ENCODE data around the gene MFAP2. TPM values are rescaled to one million over a fixed set of nuclear protein-coding genes. Genes with fewer than 3 reads are reported as not detected.

The MFAP2 gene
- total RNA-seq, 1 experiment from 2014 or later = 0.50 TPM

- H3K4me1 Mint-ChIP-seq (ENCODE audit: low read depth, unreplicated experiment) = no peaks in the 10 kb centered on the region
- H3K27ac Mint-ChIP-seq (ENCODE audit: unreplicated experiment) = no peak overlapping the region
- no peaks in the 10 kb centered on the region for H3K36me3 Mint-ChIP-seq (ENCODE audit: insufficient read depth, unreplicated experiment)
- DNase-seq = no peak
- no peak for TF ChIP-seq CTCF (IDR thresholded peaks at IDR 0.05; ENCODE audit: unreplicated experiment)
- CTCF ChIA-PET = no interaction called here
- no TSS peak for BruUV-seq (replicated peaks)
- no peak overlapping the region for H3K4me3 Mint-ChIP-seq (ENCODE audit: low read depth, unreplicated experiment)
- H3K27me3 Mint-ChIP-seq (ENCODE audit: unreplicated experiment) = no peaks in the 10 kb centered on the region
- intact Hi-C loops (cut with micrococcal nuclease; ENCODE audit: unreplicated experiment) = no loop called here
- no peaks in the 10 kb centered on the region for H3K9me3 Mint-ChIP-seq (ENCODE audit: low read depth, unreplicated experiment)
Measured at GRCh38 chr1:16925635-16926490, 54.6 kb downstream of the MFAP2 start.

GRCh38 chr1:16924919-16925477 lies 55.4 kb downstream of the MFAP2 start:
- no peaks in the 10 kb centered on the region for H3K9me3 Mint-ChIP-seq (ENCODE audit: low read depth, unreplicated experiment)
- no peak overlapping the region for H3K27ac Mint-ChIP-seq (ENCODE audit: unreplicated experiment)
- intact Hi-C loops (cut with micrococcal nuclease; ENCODE audit: unreplicated experiment) = no loop called here
- H3K27me3 Mint-ChIP-seq (ENCODE audit: unreplicated experiment) = no peaks in the 10 kb centered on the region
- H3K4me3 Mint-ChIP-seq (ENCODE audit: low read depth, unreplicated experiment) = no peak overlapping the region
- BruUV-seq (replicated peaks) = no TSS peak
- no peaks in the 10 kb centered on the region for H3K4me1 Mint-ChIP-seq (ENCODE audit: low read depth, unreplicated experiment)
- no peaks in the 10 kb centered on the region for H3K36me3 Mint-ChIP-seq (ENCODE audit: insufficient read depth, unreplicated experiment)
- TF ChIP-seq CTCF (IDR thresholded peaks at IDR 0.05; ENCODE audit: unreplicated experiment) = no peak
- no peak for DNase-seq
- CTCF ChIA-PET = no interaction called here

Other genes with a start within 250 kb of the MFAP2 start
- gene RNU1-4, start 240.1 kb downstream of the MFAP2 start, total RNA-seq (2022) = 1,678 and 1,905 TPM in 2 replicates
- 1,678 and 1,905 TPM in 2 replicates for gene RNU1-2, start 84.6 kb downstream of the MFAP2 start, total RNA-seq (2022)
- 11.7 and 12.0 TPM in 2 replicates for gene CROCC, start 58.7 kb downstream of the MFAP2 start, total RNA-seq (2022)
- gene ATP13A2, start 31.3 kb upstream of the MFAP2 start, total RNA-seq (2022) = 33.4 and 37.6 TPM in 2 replicates
- 70.1 TPM in 2 replicates for gene SDHB, start 73.4 kb upstream of the MFAP2 start, total RNA-seq (2022)
- 1.3 and 2.7 TPM in 2 replicates for gene PADI2, start 138.8 kb upstream of the MFAP2 start, total RNA-seq (2022)
- gene PADI1, start 224.5 kb upstream of the MFAP2 start, total RNA-seq (2022) = 2.3 and 4.5 TPM in 2 replicates